HEK293 (cell line): Measurements from ENCODE around the gene ZNF446.

Experiments used
- EGR2 ChIP-seq: fragments of 450-650 bp; formaldehyde crosslinking; IDR thresholded peaks from 2 replicates; pipeline ENCODE4 v1.5.1; 2016; ENCODE audit warnings: low read depth, missing biosample characterization, missing genetic modification characterization
- KLF1 ChIP-seq: fragments of 450-650 bp; formaldehyde crosslinking; IDR thresholded peaks from 2 replicates; pipeline ENCODE4 v1.5.1; 2016; ENCODE audit warnings: missing biosample characterization, missing genetic modification characterization
- MEIS1 ChIP-seq: sonication (generic); formaldehyde crosslinking; IDR thresholded peaks from 2 replicates; pipeline ENCODE4 v1.8.1; 2022; ENCODE audit warnings: missing genetic modification reagents, mild to moderate bottlenecking, borderline replicate concordance
- MYNN ChIP-seq: fragments of 450-650 bp; formaldehyde crosslinking; IDR thresholded peaks from 2 replicates; pipeline ENCODE4 v1.5.1; 2016; ENCODE audit warnings: missing biosample characterization, missing genetic modification characterization, borderline replicate concordance
- SALL2 ChIP-seq: fragments of 450-650 bp; formaldehyde crosslinking; IDR thresholded peaks from 2 replicates; pipeline ENCODE4 v1.5.0; 2017; ENCODE audit warnings: missing biosample characterization, mild to moderate bottlenecking, missing genetic modification characterization, borderline replicate concordance
- ZBTB49 ChIP-seq: fragments of 450-650 bp; formaldehyde crosslinking; IDR thresholded peaks from 2 replicates; pipeline ENCODE4 v1.5.1; 2016; ENCODE audit warnings: missing biosample characterization, missing genetic modification characterization, low read depth
- ZBTB7A ChIP-seq: fragments of 450-650 bp; formaldehyde crosslinking; IDR thresholded peaks from 2 replicates; pipeline ENCODE4 v1.5.1; 2016; ENCODE audit warnings: low read depth, missing biosample characterization, missing genetic modification characterization
- ZFP69B ChIP-seq: fragments of 450-650 bp; formaldehyde crosslinking; IDR thresholded peaks from 2 replicates; pipeline ENCODE4 v1.5.1; 2016; ENCODE audit warnings: missing biosample characterization, missing genetic modification characterization
- ZIC2 ChIP-seq: fragments of 450-650 bp; formaldehyde crosslinking; IDR thresholded peaks from 2 replicates; pipeline ENCODE4 v1.5.1; 2016; ENCODE audit warnings: missing biosample characterization, missing genetic modification characterization
- ZNF112 ChIP-seq: fragments of 450-650 bp; formaldehyde crosslinking; IDR thresholded peaks from 2 replicates; pipeline ENCODE4 v1.5.0; 2017; ENCODE audit warnings: missing biosample characterization, missing genetic modification characterization
- ZNF133 ChIP-seq: fragments of 450-650 bp; formaldehyde crosslinking; IDR thresholded peaks from 2 replicates; pipeline ENCODE4 v1.5.1; 2016; ENCODE audit warnings: missing biosample characterization, missing genetic modification characterization
- ZNF138 ChIP-seq: fragments of 450-650 bp; formaldehyde crosslinking; IDR thresholded peaks from 2 replicates; pipeline ENCODE4 v1.5.1; 2016; ENCODE audit warnings: missing biosample characterization, missing genetic modification characterization, borderline replicate concordance
- ZNF148 ChIP-seq: fragments of 450-650 bp; formaldehyde crosslinking; IDR thresholded peaks from 2 replicates; pipeline ENCODE4 v1.5.0; 2017; ENCODE audit warnings: missing biosample characterization, missing genetic modification characterization, borderline replicate concordance
- ZNF157 ChIP-seq: fragments of 450-650 bp; formaldehyde crosslinking; IDR thresholded peaks from 2 replicates; pipeline ENCODE4 v1.5.1; 2016; ENCODE audit warnings: missing biosample characterization, missing genetic modification characterization
- ZNF174 ChIP-seq: fragments of 450-650 bp; formaldehyde crosslinking; IDR thresholded peaks from 2 replicates; pipeline ENCODE4 v1.5.0; 2017; ENCODE audit warnings: missing biosample characterization, mild to moderate bottlenecking, missing genetic modification characterization
- ZNF2 ChIP-seq: fragments of 450-650 bp; formaldehyde crosslinking; IDR thresholded peaks from 2 replicates; pipeline ENCODE4 v1.5.1; 2016; ENCODE audit warnings: missing biosample characterization, missing genetic modification characterization
- ZNF202 ChIP-seq: fragments of 450-650 bp; formaldehyde crosslinking; IDR thresholded peaks from 2 replicates; pipeline ENCODE4 v1.5.1; 2016; ENCODE audit warnings: missing biosample characterization, missing genetic modification characterization, borderline replicate concordance
- ZNF239 ChIP-seq: fragments of 450-650 bp; formaldehyde crosslinking; IDR thresholded peaks from 2 replicates; pipeline ENCODE4 v1.5.1; 2016; ENCODE audit warnings: missing biosample characterization, missing genetic modification characterization
- ZNF24 ChIP-seq: fragments of 450-650 bp; formaldehyde crosslinking; IDR thresholded peaks from 2 replicates; pipeline ENCODE4 v1.5.1; 2016; ENCODE audit warnings: missing biosample characterization, missing genetic modification characterization
- ZNF302 ChIP-seq: fragments of 450-650 bp; formaldehyde crosslinking; IDR thresholded peaks from 2 replicates; pipeline ENCODE4 v1.5.1; 2016; ENCODE audit warnings: missing biosample characterization, missing genetic modification characterization, low read depth
- ZNF324 ChIP-seq: fragments of 450-650 bp; formaldehyde crosslinking; IDR thresholded peaks from 2 replicates; pipeline ENCODE4 v1.5.1; 2016; ENCODE audit warnings: missing biosample characterization, missing genetic modification characterization
- ZNF433 ChIP-seq: fragments of 450-650 bp; formaldehyde crosslinking; IDR thresholded peaks from 2 replicates; pipeline ENCODE4 v1.5.1; 2016; ENCODE audit warnings: missing biosample characterization, missing genetic modification characterization, low read depth
- ZNF510 ChIP-seq: fragments of 450-650 bp; formaldehyde crosslinking; IDR thresholded peaks from 2 replicates; pipeline ENCODE4 v1.5.1; 2018; ENCODE audit warnings: mild to moderate bottlenecking, missing genetic modification characterization, missing biosample characterization; ENCODE audit not compliant: insufficient replicate concordance
- ZNF529 ChIP-seq: fragments of 450-650 bp; formaldehyde crosslinking; IDR thresholded peaks from 2 replicates; pipeline ENCODE4 v1.5.1; 2017; ENCODE audit warnings: missing genetic modification characterization, missing biosample characterization; ENCODE audit not compliant: insufficient replicate concordance
- ZNF548 ChIP-seq: fragments of 450-650 bp; formaldehyde crosslinking; IDR thresholded peaks from 2 replicates; pipeline ENCODE4 v1.5.1; 2016; ENCODE audit warnings: missing biosample characterization, missing genetic modification characterization
- ZNF561 ChIP-seq: fragments of 450-650 bp; IDR thresholded peaks from 2 replicates; pipeline ENCODE4 v1.5.1; 2018; ENCODE audit warnings: missing biosample characterization, missing genetic modification characterization, borderline replicate concordance
- ZNF623 ChIP-seq: fragments of 450-650 bp; formaldehyde crosslinking; IDR thresholded peaks from 2 replicates; pipeline ENCODE4 v1.5.1; 2016; ENCODE audit warnings: missing biosample characterization, missing genetic modification characterization
- ZNF639 ChIP-seq: fragments of 450-650 bp; formaldehyde crosslinking; IDR thresholded peaks from 2 replicates; pipeline ENCODE4 v1.5.1; 2016; ENCODE audit warnings: missing biosample characterization, missing genetic modification characterization
- ZNF747 ChIP-seq: fragments of 450-650 bp; formaldehyde crosslinking; IDR thresholded peaks from 2 replicates; pipeline ENCODE4 v1.5.1; 2016; ENCODE audit warnings: missing biosample characterization, missing genetic modification characterization
- ZSCAN18 ChIP-seq: fragments of 450-650 bp; formaldehyde crosslinking; IDR thresholded peaks from 2 replicates; pipeline ENCODE4 v1.5.1; 2016; ENCODE audit warnings: missing biosample characterization, missing genetic modification characterization

ZNF446 gene

GRCh38 chr19:58466760-58467589 lies 9.2 kb upstream of the ZNF446 start, which contains the start of gene ZNF324 (continued):
- TF ChIP-seq ZNF148 (tag by site-specific recombination) = no peak
- no peak for TF ChIP-seq ZNF239
- peak; percentile 77 for TF ChIP-seq ZIC2 (tag by site-specific recombination)
- peak; percentile 49 for TF ChIP-seq EGR2 (tag by site-specific recombination)
- no peak for TF ChIP-seq ZNF747
- TF ChIP-seq ZNF157 (tag by site-specific recombination) = no peak
- TF ChIP-seq ZNF24 (tag by site-specific recombination) = 0 out of 2 replicates have a peak, but pooled peaks have one; percentile 14
- peak; percentile 36; the same call in 1 of the 2 replicates for TF ChIP-seq KLF1 (tag by site-specific recombination)
- no peak for TF ChIP-seq ZBTB7A (tag by site-specific recombination)
- TF ChIP-seq ZNF174 (tag by site-specific recombination) = no peak
- no peak for TF ChIP-seq ZNF529
- no peak for TF ChIP-seq ZNF138 (tag by site-specific recombination)
- no peak for TF ChIP-seq ZNF433
- no peak for TF ChIP-seq ZNF639 (tag by site-specific recombination)
- no peak for TF ChIP-seq ZNF324
- no peak for TF ChIP-seq ZNF2 (tag by site-specific recombination)
- no peak for TF ChIP-seq ZNF112 (tag by site-specific recombination)
- no peak for TF ChIP-seq ZNF623 (tag by site-specific recombination)
- no peak for TF ChIP-seq MYNN (tag by site-specific recombination)
- no peak for TF ChIP-seq SALL2 (tag by site-specific recombination)
- TF ChIP-seq ZFP69B (tag by site-specific recombination) = no peak
- TF ChIP-seq ZNF302 (tag by site-specific recombination) = no peak
- TF ChIP-seq ZNF202 (tag by site-specific recombination) = no peak
- TF ChIP-seq ZBTB49 = no peak
- no peak for TF ChIP-seq MEIS1 (CRISPR knock-in tag)
- no peak for TF ChIP-seq ZNF548 (tag by site-specific recombination)
- TF ChIP-seq ZSCAN18 = no peak
- TF ChIP-seq ZNF510 (tag by site-specific recombination) = no peak
- 0 out of 2 replicates have a peak, but pooled peaks have one; percentile 54 for TF ChIP-seq ZNF561 (tag by site-specific recombination)
- no peak for TF ChIP-seq ZNF133 (tag by site-specific recombination)
